GM23338 (cell line): ENCODE data around the gene RNF8. TPM values are rescaled to one million over a fixed set of nuclear protein-coding genes. Genes with fewer than 3 reads are reported as not detected.

Experiments
- ATAC-seq: fragments of 200-7000 bp; cut with Tn5 transposase; 3 replicates; pipeline ENCODE4 v1.9.1; 2020
- DNase-seq: peaks from one replicate; pipeline ENCODE4 v3.0.0-alpha.2; 2015; ENCODE audit warnings: low spot score
- H2AFZ ChIP-seq: fragments of 200-600 bp; sonication (generic); 2 replicates; pipeline ENCODE4 v1.8.0; 2016; ENCODE audit warnings: antibody characterized with exemption, mild to moderate bottlenecking, moderate library complexity
- H3F3A ChIP-seq: fragments of 200-600 bp; sonication (generic); replicated peaks from 2 replicates; pipeline ENCODE4 v1.8.0; 2017; ENCODE audit warnings: antibody characterized with exemption, mixed run types, low read depth
- H3K27ac ChIP-seq: fragments of 200-600 bp; sonication (generic); 2 replicates; pipeline ENCODE4 v1.6.1; 2016; ENCODE audit warnings: low read depth
- H3K27me3 ChIP-seq: fragments of 200-600 bp; sonication (generic); 2 replicates; pipeline ENCODE4 v1.8.0; 2016; ENCODE audit warnings: mild to moderate bottlenecking, mixed run types, moderate library complexity; ENCODE audit not compliant: insufficient read depth
- H3K36me3 ChIP-seq: fragments of 200-600 bp; sonication (generic); 2 replicates; pipeline ENCODE4 v1.8.0; 2016; ENCODE audit warnings: mild to moderate bottlenecking; ENCODE audit not compliant: insufficient read depth
- H3K4me1 ChIP-seq: fragments of 200-600 bp; sonication (generic); 2 replicates; pipeline ENCODE4 v1.8.0; 2016; ENCODE audit warnings: mild to moderate bottlenecking, moderate library complexity; ENCODE audit not compliant: insufficient read depth
- H3K4me2 ChIP-seq: fragments of 200-600 bp; sonication (generic); 2 replicates; pipeline ENCODE4 v1.7.1; 2017; ENCODE audit warnings: mixed run types
- H3K4me3 ChIP-seq: fragments of 200-600 bp; sonication (generic); 2 replicates; pipeline ENCODE4 v1.6.1; 2016; ENCODE audit warnings: mixed run types
- H3K79me2 ChIP-seq: fragments of 200-600 bp; sonication (generic); replicated peaks from 2 replicates; pipeline ENCODE4 v1.8.0; 2017; ENCODE audit warnings: mild to moderate bottlenecking; ENCODE audit not compliant: insufficient read depth
- H3K9me2 ChIP-seq: fragments of 200-600 bp; sonication (generic); 2 replicates; pipeline ENCODE4 v1.8.0; 2017; ENCODE audit not compliant: insufficient read depth
- H4K20me1 ChIP-seq: fragments of 200-600 bp; sonication (generic); replicated peaks from 2 replicates; pipeline ENCODE4 v1.8.0; 2017; ENCODE audit warnings: mild to moderate bottlenecking; ENCODE audit not compliant: insufficient read depth
- H3K27ac Mint-ChIP-seq: 2 replicates; pipeline ENCODE4 v1.8.0; 2020; ENCODE audit warnings: inconsistent platforms, mild to moderate bottlenecking, moderate library complexity, mixed read lengths
- H3K27me3 Mint-ChIP-seq: 3 replicates; pipeline ENCODE4 v1.8.0; 2022; ENCODE audit warnings: low read depth, mild to moderate bottlenecking, moderate library complexity, mixed read lengths, inconsistent platforms; ENCODE audit not compliant: insufficient read depth, poor library complexity
- H3K36me3 Mint-ChIP-seq: 3 replicates; pipeline ENCODE4 v1.8.0; 2021; ENCODE audit warnings: low read depth, mild to moderate bottlenecking, inconsistent platforms, moderate library complexity, mixed read lengths
- H3K4me1 Mint-ChIP-seq: 3 replicates; pipeline ENCODE4 v1.8.0; 2020; ENCODE audit warnings: mild to moderate bottlenecking, inconsistent platforms, mixed read lengths
- H3K4me3 Mint-ChIP-seq: 3 replicates; pipeline ENCODE4 v1.8.0; 2021; ENCODE audit warnings: moderate library complexity, mild to moderate bottlenecking, inconsistent platforms, mixed read lengths
- H3K9me3 Mint-ChIP-seq: 3 replicates; pipeline ENCODE4 v1.8.0; 2020; ENCODE audit warnings: moderate library complexity, mild to moderate bottlenecking, inconsistent platforms, mixed read lengths
- EZH2 ChIP-seq: fragments of 200-600 bp; sonication (generic); IDR thresholded peaks from one replicate; pipeline ENCODE4 v1.8.0; 2017; ENCODE audit warnings: antibody characterized with exemption, mild to moderate bottlenecking, low read depth; ENCODE audit not compliant: unreplicated experiment
- JUNB ChIP-seq: IDR thresholded peaks from one replicate; pipeline ENCODE4 v1.6.1; 2016; ENCODE audit warnings: antibody characterized with exemption; ENCODE audit not compliant: unreplicated experiment
- NANOG ChIP-seq: IDR thresholded peaks from 2 replicates; pipeline ENCODE4 v1.6.1; 2016; ENCODE audit warnings: antibody characterized with exemption, borderline replicate concordance
- ZNF114 ChIP-seq: fragments of 250-450 bp; sonication (Bioruptor Pico); IDR thresholded peaks from 2 replicates; pipeline ENCODE4 v1.5.0; 2020; ENCODE audit warnings: mild to moderate bottlenecking, moderate library complexity
- ZNF331 ChIP-seq: fragments of 250-450 bp; sonication (Bioruptor Pico); IDR thresholded peaks from 2 replicates; pipeline ENCODE4 v1.5.0; 2020; ENCODE audit warnings: low read depth, mild to moderate bottlenecking, moderate library complexity
- polyA plus RNA-seq: library from polyadenylated mRNA; unstranded; fragments of >200 nt; fragmentation: Nextera tagmentation; extraction: Ambion mirVana; gene quantifications from 2 replicates; pipeline ENCODE4 v1.2.1, GENCODE V29; 2016
- total RNA-seq: library from RNA; depleted of rRNA; stranded (reverse); fragments of >200 nt; shearing (Covaris generic); gene quantifications from 2 replicates; pipeline ENCODE4 v1.2.3, GENCODE V29; 2014
- TF ChIP-seq, protein P1 (sequence below), 2 experiments: fragments of 200-600 bp in 1 of 2; sonication (generic) in 1 of 2; conservative IDR thresholded peaks; 2 replicates each; pipeline versions ENCODE4 v1.5.1 to v1.6.1; 2016 to 2017; ENCODE audit warnings: antibody characterized with exemption in 2 of 2, low read depth in 2 of 2, mild to moderate bottlenecking in 2 of 2, moderate library complexity in 1 of 2
- TF ChIP-seq, protein P2 (sequence below): IDR thresholded peaks from 2 replicates; pipeline ENCODE4 v1.6.1; 2016; ENCODE audit warnings: antibody characterized with exemption
- TF ChIP-seq, protein P3 (sequence below): fragments of 250-450 bp; sonication (Bioruptor Pico); IDR thresholded peaks from 2 replicates; pipeline ENCODE4 v1.5.0; 2020; ENCODE audit warnings: mild to moderate bottlenecking, moderate library complexity
- TF ChIP-seq, protein P4 (sequence below): IDR thresholded peaks from one replicate; pipeline ENCODE4 v1.6.1; 2018; ENCODE audit warnings: antibody characterized with exemption; ENCODE audit not compliant: unreplicated experiment

RNF8 gene
- total and polyA plus RNA-seq, 2 experiments from 2014 or later: 41.6 to 55.2 TPM

DNA sequence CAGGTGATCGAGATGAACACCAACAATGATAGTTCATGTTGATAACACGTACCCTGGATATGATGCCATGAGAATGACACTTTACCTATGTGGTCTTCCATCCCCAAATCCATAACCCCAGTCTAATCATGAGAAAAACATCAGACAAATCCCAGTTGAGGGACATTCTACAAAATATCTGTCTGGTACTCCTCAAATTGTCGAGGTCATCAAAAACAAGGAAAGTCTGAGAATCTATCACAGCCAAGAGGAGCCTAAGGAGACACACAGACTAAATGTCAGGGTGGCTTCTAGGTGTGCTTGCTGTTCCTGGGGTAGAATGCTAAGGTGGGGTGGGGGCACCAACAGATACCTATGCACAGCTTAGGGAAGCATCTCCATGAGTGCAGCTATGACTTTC, 2.8 kb upstream of the RNF8 start:
- no peak for DNase-seq
- Mint-ChIP-seq H3K36me3 (no peaks in the 10 kb centered on the region; the same call in 1 of the 3 replicates), H3K4me1 (peaks cover 17% of the 10 kb centered on the region), H3K27me3 (peaks cover 6% of the 10 kb centered on the region), H3K9me3 (peaks cover 7% of the 10 kb centered on the region), H3K4me3 (no peak overlapping the region), H3K27ac (no peak overlapping the region)
- Histone ChIP-seq H3K27me3 (no peaks in the 10 kb centered on the region), H3K79me2 (peaks cover 18% of the 10 kb centered on the region), H3F3A (no peaks in the 10 kb centered on the region), H4K20me1 (peaks cover 9% of the 10 kb centered on the region; the same call in 1 of the 2 replicates), H3K9me2 (no peaks in the 10 kb centered on the region), H2AFZ (no peak overlapping the region), H3K27ac (no peak overlapping the region), H3K4me1 (peaks cover 9% of the 10 kb centered on the region), H3K4me3 (no peak overlapping the region), H3K36me3 (no peaks in the 10 kb centered on the region), H3K4me2 (no peak overlapping the region)
- ATAC-seq: no peak
- TF ChIP-seq, protein P1, sequence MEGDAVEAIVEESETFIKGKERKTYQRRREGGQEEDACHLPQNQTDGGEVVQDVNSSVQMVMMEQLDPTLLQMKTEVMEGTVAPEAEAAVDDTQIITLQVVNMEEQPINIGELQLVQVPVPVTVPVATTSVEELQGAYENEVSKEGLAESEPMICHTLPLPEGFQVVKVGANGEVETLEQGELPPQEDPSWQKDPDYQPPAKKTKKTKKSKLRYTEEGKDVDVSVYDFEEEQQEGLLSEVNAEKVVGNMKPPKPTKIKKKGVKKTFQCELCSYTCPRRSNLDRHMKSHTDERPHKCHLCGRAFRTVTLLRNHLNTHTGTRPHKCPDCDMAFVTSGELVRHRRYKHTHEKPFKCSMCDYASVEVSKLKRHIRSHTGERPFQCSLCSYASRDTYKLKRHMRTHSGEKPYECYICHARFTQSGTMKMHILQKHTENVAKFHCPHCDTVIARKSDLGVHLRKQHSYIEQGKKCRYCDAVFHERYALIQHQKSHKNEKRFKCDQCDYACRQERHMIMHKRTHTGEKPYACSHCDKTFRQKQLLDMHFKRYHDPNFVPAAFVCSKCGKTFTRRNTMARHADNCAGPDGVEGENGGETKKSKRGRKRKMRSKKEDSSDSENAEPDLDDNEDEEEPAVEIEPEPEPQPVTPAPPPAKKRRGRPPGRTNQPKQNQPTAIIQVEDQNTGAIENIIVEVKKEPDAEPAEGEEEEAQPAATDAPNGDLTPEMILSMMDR (conservative IDR thresholded peaks at IDR 0.05; ENCODE audit: low read depth in 2 of 2): no peak
- TF ChIP-seq ZNF114 (CRISPR knock-in tag): no peak
- TF ChIP-seq, protein P2, sequence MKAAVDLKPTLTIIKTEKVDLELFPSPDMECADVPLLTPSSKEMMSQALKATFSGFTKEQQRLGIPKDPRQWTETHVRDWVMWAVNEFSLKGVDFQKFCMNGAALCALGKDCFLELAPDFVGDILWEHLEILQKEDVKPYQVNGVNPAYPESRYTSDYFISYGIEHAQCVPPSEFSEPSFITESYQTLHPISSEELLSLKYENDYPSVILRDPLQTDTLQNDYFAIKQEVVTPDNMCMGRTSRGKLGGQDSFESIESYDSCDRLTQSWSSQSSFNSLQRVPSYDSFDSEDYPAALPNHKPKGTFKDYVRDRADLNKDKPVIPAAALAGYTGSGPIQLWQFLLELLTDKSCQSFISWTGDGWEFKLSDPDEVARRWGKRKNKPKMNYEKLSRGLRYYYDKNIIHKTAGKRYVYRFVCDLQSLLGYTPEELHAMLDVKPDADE: no peak
- TF ChIP-seq NANOG: no peak
- TF ChIP-seq, protein P3, sequence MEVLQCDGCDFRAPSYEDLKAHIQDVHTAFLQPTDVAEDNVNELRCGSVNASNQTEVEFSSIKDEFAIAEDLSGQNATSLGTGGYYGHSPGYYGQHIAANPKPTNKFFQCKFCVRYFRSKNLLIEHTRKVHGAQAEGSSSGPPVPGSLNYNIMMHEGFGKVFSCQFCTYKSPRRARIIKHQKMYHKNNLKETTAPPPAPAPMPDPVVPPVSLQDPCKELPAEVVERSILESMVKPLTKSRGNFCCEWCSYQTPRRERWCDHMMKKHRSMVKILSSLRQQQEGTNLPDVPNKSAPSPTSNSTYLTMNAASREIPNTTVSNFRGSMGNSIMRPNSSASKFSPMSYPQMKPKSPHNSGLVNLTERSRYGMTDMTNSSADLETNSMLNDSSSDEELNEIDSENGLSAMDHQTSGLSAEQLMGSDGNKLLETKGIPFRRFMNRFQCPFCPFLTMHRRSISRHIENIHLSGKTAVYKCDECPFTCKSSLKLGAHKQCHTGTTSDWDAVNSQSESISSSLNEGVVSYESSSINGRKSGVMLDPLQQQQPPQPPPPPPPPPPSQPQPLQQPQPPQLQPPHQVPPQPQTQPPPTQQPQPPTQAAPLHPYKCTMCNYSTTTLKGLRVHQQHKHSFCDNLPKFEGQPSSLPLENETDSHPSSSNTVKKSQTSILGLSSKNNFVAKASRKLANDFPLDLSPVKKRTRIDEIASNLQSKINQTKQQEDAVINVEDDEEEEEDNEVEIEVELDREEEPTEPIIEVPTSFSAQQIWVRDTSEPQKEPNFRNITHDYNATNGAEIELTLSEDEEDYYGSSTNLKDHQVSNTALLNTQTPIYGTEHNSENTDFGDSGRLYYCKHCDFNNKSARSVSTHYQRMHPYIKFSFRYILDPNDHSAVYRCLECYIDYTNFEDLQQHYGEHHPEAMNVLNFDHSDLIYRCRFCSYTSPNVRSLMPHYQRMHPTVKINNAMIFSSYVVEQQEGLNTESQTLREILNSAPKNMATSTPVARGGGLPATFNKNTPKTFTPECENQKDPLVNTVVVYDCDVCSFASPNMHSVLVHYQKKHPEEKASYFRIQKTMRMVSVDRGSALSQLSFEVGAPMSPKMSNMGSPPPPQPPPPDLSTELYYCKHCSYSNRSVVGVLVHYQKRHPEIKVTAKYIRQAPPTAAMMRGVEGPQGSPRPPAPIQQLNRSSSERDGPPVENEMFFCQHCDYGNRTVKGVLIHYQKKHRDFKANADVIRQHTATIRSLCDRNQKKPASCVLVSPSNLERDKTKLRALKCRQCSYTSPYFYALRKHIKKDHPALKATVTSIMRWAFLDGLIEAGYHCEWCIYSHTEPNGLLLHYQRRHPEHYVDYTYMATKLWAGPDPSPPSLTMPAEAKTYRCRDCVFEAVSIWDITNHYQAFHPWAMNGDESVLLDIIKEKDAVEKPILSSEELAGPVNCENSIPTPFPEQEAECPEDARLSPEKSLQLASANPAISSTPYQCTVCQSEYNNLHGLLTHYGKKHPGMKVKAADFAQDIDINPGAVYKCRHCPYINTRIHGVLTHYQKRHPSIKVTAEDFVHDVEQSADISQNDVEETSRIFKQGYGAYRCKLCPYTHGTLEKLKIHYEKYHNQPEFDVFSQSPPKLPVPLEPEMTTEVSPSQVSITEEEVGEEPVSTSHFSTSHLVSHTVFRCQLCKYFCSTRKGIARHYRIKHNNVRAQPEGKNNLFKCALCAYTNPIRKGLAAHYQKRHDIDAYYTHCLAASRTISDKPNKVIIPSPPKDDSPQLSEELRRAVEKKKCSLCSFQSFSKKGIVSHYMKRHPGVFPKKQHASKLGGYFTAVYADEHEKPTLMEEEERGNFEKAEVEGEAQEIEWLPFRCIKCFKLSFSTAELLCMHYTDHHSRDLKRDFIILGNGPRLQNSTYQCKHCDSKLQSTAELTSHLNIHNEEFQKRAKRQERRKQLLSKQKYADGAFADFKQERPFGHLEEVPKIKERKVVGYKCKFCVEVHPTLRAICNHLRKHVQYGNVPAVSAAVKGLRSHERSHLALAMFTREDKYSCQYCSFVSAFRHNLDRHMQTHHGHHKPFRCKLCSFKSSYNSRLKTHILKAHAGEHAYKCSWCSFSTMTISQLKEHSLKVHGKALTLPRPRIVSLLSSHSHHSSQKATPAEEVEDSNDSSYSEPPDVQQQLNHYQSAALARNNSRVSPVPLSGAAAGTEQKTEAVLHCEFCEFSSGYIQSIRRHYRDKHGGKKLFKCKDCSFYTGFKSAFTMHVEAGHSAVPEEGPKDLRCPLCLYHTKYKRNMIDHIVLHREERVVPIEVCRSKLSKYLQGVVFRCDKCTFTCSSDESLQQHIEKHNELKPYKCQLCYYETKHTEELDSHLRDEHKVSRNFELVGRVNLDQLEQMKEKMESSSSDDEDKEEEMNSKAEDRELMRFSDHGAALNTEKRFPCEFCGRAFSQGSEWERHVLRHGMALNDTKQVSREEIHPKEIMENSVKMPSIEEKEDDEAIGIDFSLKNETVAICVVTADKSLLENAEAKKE (CRISPR knock-in tag): no peak
- TF ChIP-seq, protein P4, sequence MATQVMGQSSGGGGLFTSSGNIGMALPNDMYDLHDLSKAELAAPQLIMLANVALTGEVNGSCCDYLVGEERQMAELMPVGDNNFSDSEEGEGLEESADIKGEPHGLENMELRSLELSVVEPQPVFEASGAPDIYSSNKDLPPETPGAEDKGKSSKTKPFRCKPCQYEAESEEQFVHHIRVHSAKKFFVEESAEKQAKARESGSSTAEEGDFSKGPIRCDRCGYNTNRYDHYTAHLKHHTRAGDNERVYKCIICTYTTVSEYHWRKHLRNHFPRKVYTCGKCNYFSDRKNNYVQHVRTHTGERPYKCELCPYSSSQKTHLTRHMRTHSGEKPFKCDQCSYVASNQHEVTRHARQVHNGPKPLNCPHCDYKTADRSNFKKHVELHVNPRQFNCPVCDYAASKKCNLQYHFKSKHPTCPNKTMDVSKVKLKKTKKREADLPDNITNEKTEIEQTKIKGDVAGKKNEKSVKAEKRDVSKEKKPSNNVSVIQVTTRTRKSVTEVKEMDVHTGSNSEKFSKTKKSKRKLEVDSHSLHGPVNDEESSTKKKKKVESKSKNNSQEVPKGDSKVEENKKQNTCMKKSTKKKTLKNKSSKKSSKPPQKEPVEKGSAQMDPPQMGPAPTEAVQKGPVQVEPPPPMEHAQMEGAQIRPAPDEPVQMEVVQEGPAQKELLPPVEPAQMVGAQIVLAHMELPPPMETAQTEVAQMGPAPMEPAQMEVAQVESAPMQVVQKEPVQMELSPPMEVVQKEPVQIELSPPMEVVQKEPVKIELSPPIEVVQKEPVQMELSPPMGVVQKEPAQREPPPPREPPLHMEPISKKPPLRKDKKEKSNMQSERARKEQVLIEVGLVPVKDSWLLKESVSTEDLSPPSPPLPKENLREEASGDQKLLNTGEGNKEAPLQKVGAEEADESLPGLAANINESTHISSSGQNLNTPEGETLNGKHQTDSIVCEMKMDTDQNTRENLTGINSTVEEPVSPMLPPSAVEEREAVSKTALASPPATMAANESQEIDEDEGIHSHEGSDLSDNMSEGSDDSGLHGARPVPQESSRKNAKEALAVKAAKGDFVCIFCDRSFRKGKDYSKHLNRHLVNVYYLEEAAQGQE: no peak
- TF ChIP-seq JUNB: no peak
- TF ChIP-seq EZH2: no peak
- TF ChIP-seq ZNF331 (CRISPR knock-in tag): no peak
